ENCODE measurements around the gene MAP3K14. TPM values are rescaled to one million over a fixed set of nuclear protein-coding genes. Genes with fewer than 3 reads are reported as not detected.

The MAP3K14 gene
- total RNA-seq, 1 donor from 2014 or later: 5.7 TPM

GRCh38 chr17:45301674-45302073 lies 15.1 kb downstream of the MAP3K14 start:
- Mint-ChIP-seq H3K9me3 (ENCODE audit: unreplicated experiment) (peaks cover 10% of the 10 kb centered on the region), H3K36me3 (ENCODE audit: unreplicated experiment) (no peaks in the 10 kb centered on the region), H3K4me3 (ENCODE audit: unreplicated experiment) (no peak overlapping the region), H3K27ac (ENCODE audit: unreplicated experiment) (no peak overlapping the region), H3K27me3 (ENCODE audit: unreplicated experiment) (peaks cover 7% of the 10 kb centered on the region), H3K4me1 (ENCODE audit: low read depth, unreplicated experiment) (peaks cover 35% of the 10 kb centered on the region)
- no peak for TF ChIP-seq CTCF (IDR thresholded peaks at IDR 0.05; ENCODE audit: partially characterized antibody, unreplicated experiment)
- no peak for DNase-seq

- TF ChIP-seq CTCF (IDR thresholded peaks at IDR 0.05; ENCODE audit: partially characterized antibody, unreplicated experiment): no peak
- no peaks in the 10 kb centered on the region for H3K36me3 Mint-ChIP-seq (ENCODE audit: unreplicated experiment)
- H3K27ac Mint-ChIP-seq (ENCODE audit: unreplicated experiment): peak overlapping the region; percentile 76
- DNase-seq: no peak
- peak overlapping the region; percentile 10 for H3K4me3 Mint-ChIP-seq (ENCODE audit: unreplicated experiment)
- H3K9me3 Mint-ChIP-seq (ENCODE audit: unreplicated experiment): peaks cover 10% of the 10 kb centered on the region
- peaks cover 7% of the 10 kb centered on the region for H3K27me3 Mint-ChIP-seq (ENCODE audit: unreplicated experiment)
- H3K4me1 Mint-ChIP-seq (ENCODE audit: low read depth, unreplicated experiment): peaks cover 30% of the 10 kb centered on the region
Measured at GRCh38 chr17:45300060-45300751, 16.6 kb downstream of the MAP3K14 start.

- H3K27ac Mint-ChIP-seq (ENCODE audit: unreplicated experiment): peak overlapping the region; percentile 97
- no peaks in the 10 kb centered on the region for H3K36me3 Mint-ChIP-seq (ENCODE audit: unreplicated experiment)
- peak; percentile 45 for DNase-seq
- H3K4me3 Mint-ChIP-seq (ENCODE audit: unreplicated experiment): peak overlapping the region; percentile 82
- no peak for TF ChIP-seq CTCF (IDR thresholded peaks at IDR 0.05; ENCODE audit: partially characterized antibody, unreplicated experiment)
- peaks cover 30% of the 10 kb centered on the region for H3K4me1 Mint-ChIP-seq (ENCODE audit: low read depth, unreplicated experiment)
- H3K9me3 Mint-ChIP-seq (ENCODE audit: unreplicated experiment): peaks cover 9% of the 10 kb centered on the region
- H3K27me3 Mint-ChIP-seq (ENCODE audit: unreplicated experiment): peaks cover 7% of the 10 kb centered on the region
Measured at GRCh38 chr17:45299361-45299760, 17.5 kb downstream of the MAP3K14 start.

DNA sequence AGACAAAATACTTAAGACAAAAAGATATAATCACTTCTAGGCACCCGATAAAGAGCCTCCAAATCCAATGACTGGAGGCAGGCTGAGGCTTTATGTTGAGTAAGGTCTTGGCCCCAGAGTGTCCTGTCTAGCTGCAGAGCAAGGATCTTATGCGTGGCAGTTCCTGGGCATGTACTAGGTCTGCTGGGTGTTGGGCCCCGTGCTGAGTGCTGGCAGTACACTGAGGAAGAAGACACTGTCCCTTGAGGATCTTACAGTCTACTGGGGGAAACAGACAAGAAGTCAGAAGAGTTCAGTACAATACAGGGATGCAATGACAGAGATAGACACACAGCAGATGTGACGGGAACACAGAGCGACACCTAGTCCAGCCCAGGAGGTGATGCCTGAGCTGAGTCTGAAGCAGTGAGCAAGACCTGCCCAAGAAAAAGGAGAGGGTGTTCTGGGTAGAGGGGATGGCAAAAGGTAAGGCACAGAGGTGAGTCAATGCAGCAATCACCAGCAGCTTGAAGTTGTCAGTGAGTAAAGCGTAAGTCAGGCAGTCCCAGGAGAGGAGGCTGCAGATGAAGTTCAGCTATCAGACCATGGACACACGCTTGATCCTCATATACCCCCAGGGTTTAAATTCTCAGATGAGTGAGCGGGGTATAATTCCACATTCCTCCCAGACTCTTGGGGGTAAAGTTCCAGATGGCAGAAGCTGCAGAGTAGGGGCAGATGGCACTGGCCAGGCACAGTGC lies 18.1 kb downstream of the MAP3K14 start:
- H3K4me1 Mint-ChIP-seq (ENCODE audit: low read depth, unreplicated experiment): peaks cover 33% of the 10 kb centered on the region
- H3K36me3 Mint-ChIP-seq (ENCODE audit: unreplicated experiment): no peaks in the 10 kb centered on the region
- H3K9me3 Mint-ChIP-seq (ENCODE audit: unreplicated experiment): peaks cover 8% of the 10 kb centered on the region
- H3K27me3 Mint-ChIP-seq (ENCODE audit: unreplicated experiment): peaks cover 7% of the 10 kb centered on the region
- DNase-seq: no peak
- peak overlapping the region; percentile 82 for H3K4me3 Mint-ChIP-seq (ENCODE audit: unreplicated experiment)
- no peak for TF ChIP-seq CTCF (IDR thresholded peaks at IDR 0.05; ENCODE audit: partially characterized antibody, unreplicated experiment)
- H3K27ac Mint-ChIP-seq (ENCODE audit: unreplicated experiment): peak overlapping the region; percentile 97

GRCh38 chr17:45296833-45297124 lies 20.0 kb downstream of the MAP3K14 start:
- H3K27ac Mint-ChIP-seq (ENCODE audit: unreplicated experiment): no peak overlapping the region
- no peak for DNase-seq
- H3K27me3 Mint-ChIP-seq (ENCODE audit: unreplicated experiment): peaks cover 7% of the 10 kb centered on the region
- no peak overlapping the region for H3K4me3 Mint-ChIP-seq (ENCODE audit: unreplicated experiment)
- peaks cover 37% of the 10 kb centered on the region for H3K4me1 Mint-ChIP-seq (ENCODE audit: low read depth, unreplicated experiment)
- H3K9me3 Mint-ChIP-seq (ENCODE audit: unreplicated experiment): peaks cover 8% of the 10 kb centered on the region
- H3K36me3 Mint-ChIP-seq (ENCODE audit: unreplicated experiment): no peaks in the 10 kb centered on the region
- no peak for TF ChIP-seq CTCF (IDR thresholded peaks at IDR 0.05; ENCODE audit: partially characterized antibody, unreplicated experiment)
